Measurements from ENCODE around the gene ATOX1. TPM values are rescaled to one million over a fixed set of nuclear protein-coding genes. Genes with fewer than 3 reads are reported as not detected.
"Not testable (repeated sequence)": the region's sequence is repeated elsewhere in the genome, so short reads cannot be mapped to it uniquely, and the experiment has no call there.

ATOX1 gene
- total RNA-seq, 1 donor: 66.6 TPM

DNA sequence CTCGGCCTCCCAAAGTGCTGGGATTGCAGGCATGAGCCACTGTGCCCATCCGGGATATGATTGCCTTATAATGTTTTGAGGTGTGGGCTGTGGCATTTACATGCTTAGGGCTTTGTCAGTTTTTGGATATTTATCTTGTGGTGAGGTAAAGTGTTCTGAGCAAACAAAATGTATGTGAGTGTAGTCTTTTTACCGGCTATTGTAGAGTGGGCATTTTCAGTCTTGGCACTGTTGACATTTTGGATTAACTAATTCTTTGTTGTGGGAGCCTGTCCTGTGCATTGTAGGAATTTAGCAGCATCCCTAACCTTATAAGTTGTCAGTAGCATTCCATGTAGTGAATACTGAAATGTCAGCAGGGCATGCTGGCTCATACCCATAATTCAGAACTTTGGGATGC lies 34.9 kb upstream of the ATOX1 start:
- TF ChIP-seq, protein P1, sequence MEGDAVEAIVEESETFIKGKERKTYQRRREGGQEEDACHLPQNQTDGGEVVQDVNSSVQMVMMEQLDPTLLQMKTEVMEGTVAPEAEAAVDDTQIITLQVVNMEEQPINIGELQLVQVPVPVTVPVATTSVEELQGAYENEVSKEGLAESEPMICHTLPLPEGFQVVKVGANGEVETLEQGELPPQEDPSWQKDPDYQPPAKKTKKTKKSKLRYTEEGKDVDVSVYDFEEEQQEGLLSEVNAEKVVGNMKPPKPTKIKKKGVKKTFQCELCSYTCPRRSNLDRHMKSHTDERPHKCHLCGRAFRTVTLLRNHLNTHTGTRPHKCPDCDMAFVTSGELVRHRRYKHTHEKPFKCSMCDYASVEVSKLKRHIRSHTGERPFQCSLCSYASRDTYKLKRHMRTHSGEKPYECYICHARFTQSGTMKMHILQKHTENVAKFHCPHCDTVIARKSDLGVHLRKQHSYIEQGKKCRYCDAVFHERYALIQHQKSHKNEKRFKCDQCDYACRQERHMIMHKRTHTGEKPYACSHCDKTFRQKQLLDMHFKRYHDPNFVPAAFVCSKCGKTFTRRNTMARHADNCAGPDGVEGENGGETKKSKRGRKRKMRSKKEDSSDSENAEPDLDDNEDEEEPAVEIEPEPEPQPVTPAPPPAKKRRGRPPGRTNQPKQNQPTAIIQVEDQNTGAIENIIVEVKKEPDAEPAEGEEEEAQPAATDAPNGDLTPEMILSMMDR (IDR thresholded peaks at IDR 0.05; ENCODE audit: insufficient read depth, low read length): no peak
- DNase-seq (ENCODE audit: low read depth): no peak
- H3K4me3 ChIP-seq (ENCODE audit: low read depth, low read length): no peak overlapping the region

DNA sequence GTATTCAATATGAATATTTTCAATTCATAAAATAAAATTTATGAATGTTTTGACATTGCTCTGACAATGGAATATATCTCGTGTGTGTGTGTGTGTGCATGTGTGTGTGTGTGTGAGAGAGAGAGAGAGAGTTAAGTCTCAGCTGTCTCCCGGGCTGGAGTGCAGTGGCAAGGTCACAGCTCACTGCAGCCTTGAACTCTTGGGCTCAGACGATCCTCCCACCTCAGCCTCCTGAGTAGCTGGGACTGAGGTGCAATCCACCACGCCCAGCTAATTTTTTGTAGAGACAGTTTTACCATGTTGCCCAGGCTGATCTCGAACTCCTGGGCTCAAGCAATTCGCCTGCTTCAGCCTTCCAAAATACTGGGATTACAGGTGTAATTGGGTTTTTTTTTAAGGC lies 29.4 kb upstream of the ATOX1 start:
- H3K4me3 ChIP-seq (ENCODE audit: low read depth, low read length): no peak overlapping the region
- DNase-seq (ENCODE audit: low read depth): no peak
- TF ChIP-seq, protein P1 (IDR thresholded peaks at IDR 0.05; ENCODE audit: insufficient read depth, low read length): no peak

DNA sequence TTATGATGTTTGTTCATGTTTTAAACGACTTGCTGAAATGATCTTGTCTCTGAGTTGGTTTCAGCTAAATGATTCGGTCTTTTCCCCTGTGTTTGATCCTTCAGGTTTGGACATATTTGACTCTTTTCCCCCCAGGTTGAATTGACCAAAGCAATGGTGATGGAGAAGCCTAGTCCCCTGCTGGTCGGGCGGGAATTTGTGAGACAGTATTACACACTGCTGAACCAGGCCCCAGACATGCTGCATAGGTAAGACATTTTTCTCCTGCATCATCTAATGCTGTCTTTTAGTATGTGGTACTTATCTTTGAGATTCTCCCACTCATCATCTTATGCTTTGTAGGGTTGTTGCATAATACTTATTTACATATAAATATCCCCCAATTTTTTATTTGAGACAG lies 28.0 kb upstream of the ATOX1 start:
- no peak overlapping the region for H3K4me3 ChIP-seq (ENCODE audit: low read depth, low read length)
- no peak for DNase-seq (ENCODE audit: low read depth)
- TF ChIP-seq, protein P1 (IDR thresholded peaks at IDR 0.05; ENCODE audit: insufficient read depth, low read length): peak; percentile 6

DNA sequence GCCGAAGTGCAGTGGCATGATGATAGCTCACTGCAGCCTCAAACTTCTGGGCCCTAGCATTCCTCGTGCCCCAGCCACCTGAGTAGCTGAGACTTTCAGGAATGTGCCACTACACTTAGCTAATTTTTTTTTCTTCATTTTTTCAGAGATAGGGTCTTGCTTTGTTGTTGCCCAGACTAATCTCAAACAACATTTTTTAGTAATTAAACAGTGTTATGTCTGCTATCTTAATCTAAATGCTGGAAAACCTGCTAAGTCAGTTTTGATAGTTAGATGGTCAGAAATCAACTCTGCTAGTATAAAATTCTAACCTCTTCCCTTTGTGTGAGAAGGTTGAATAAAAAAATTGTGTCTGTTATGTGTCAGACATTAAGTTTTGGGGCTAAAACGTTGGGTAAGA lies 25.7 kb upstream of the ATOX1 start:
- DNase-seq (ENCODE audit: low read depth): no peak
- TF ChIP-seq, protein P1 (IDR thresholded peaks at IDR 0.05; ENCODE audit: insufficient read depth, low read length): no peak
- no peak overlapping the region for H3K4me3 ChIP-seq (ENCODE audit: low read depth, low read length)

DNA sequence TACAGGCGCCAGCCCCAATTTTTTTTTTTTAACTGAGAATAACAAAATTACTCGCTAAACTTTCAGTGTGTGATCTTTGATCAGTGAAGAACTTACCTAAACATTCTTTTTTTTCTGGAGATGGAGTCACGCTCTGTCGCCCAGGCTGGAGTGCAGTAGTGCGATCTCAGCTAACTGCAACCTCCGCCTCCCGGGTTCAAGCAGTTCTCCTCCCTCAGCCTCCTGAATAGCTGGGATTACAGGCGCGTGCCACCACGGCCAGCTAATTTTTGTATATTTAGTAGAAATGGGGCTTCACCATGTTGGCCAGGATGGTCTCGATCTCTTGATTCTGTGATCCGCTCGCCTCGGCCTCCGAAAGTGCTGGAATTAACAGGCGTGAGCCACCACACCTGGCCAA lies 25.2 kb upstream of the ATOX1 start:
- DNase-seq (ENCODE audit: low read depth); H3K4me3 ChIP-seq (ENCODE audit: low read depth, low read length): not testable (repeated sequence)

DNA sequence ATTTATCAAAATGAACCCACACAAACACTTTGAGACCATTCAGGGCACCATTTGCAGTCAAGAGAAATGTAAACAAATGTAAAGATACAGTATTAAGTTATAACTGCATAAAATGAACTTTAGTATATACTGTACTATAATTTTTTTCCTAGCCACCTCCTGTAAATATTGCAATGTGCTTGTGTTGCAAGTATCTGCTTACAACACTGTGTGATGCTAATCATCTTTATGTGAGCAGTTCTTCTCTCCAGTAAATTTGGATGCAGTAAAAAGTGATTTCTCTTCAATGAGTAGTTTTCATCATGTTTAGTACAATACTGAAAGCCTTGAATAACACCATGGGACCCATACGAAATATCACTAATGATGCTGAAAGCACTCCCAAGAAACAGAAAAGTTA lies 22.8 kb upstream of the ATOX1 start:
- H3K4me3 ChIP-seq (ENCODE audit: low read depth, low read length): no peak overlapping the region
- no peak for DNase-seq (ENCODE audit: low read depth)
- TF ChIP-seq, protein P1 (IDR thresholded peaks at IDR 0.05; ENCODE audit: insufficient read depth, low read length): no peak

DNA sequence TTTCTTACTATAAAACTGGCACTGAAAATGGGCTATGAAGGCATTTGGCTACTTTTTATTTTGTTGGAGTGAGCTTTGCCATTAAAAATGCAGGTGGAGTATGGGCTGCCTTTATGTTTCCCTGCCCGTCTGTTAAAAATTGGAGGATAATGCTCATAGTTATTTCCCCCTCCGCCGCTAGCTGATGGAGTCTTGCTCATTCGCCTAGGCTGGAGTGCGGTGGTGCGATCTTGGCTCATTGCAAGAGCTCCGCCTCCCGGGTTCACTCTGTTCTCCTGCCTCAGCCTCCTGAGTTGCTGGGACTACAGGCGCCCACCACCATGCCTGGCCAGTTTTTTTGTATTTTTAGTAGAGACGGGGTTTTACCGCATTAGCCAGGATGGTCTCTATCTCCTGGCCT lies 21.9 kb upstream of the ATOX1 start:
- TF ChIP-seq, protein P1 (IDR thresholded peaks at IDR 0.05; ENCODE audit: insufficient read depth, low read length): no peak
- H3K4me3 ChIP-seq (ENCODE audit: low read depth, low read length): no peak overlapping the region
- DNase-seq (ENCODE audit: low read depth): no peak
